Right lobe of liver (tissue), 6 donors: ENCODE measurements around the gene NUP153. TPM values are rescaled to one million over a fixed set of nuclear protein-coding genes. Genes with fewer than 3 reads are reported as not detected.
A peak's percentile ranks its signal among the peaks of the same experiment; 100 is the strongest.

Experiments
- ATAC-seq, 4 donors: fragments of 200-7000 bp; cut with Tn5 transposase; one replicate each; pipeline ENCODE4 v1.9.1; 2020; ENCODE audit warnings: mild to moderate bottlenecking in 4 of 4, moderate library complexity in 4 of 4
- DNase-seq, 3 donors: peaks; one replicate each; pipeline ENCODE4 v3.0.0-alpha.2; 2020
- H3K27ac ChIP-seq, 3 donors: fragments of 200-600 bp; one replicate each; pipeline ENCODE4 v1.8.0; 2022
- H3K27me3 ChIP-seq, 2 donors: fragments of 200-600 bp; one replicate each; pipeline ENCODE4 v1.8.0; 2022
- H3K36me3 ChIP-seq, 4 donors: fragments of 200-600 bp; sonication (generic) in 1 of 4; one replicate each; pipeline versions ENCODE4 v1.5.1 to v1.8.0; 2017 to 2022; ENCODE audit warnings: control low read depth in 1 of 4
- H3K4me1 ChIP-seq, 4 donors: fragments of 200-600 bp; sonication (generic) in 1 of 4; one replicate each; pipeline versions ENCODE4 v1.5.1 to v1.8.0; 2017 to 2022; ENCODE audit warnings: control low read depth in 1 of 4
- H3K4me3 ChIP-seq, 3 donors: fragments of 200-600 bp; one replicate each; pipeline ENCODE4 v1.8.0; 2022
- H3K9me3 ChIP-seq, 4 donors: fragments of 200-600 bp; sonication (generic) in 1 of 4; one replicate each; pipeline versions ENCODE4 v1.5.1 to v1.8.0; 2017 to 2022; ENCODE audit warnings: control low read depth in 1 of 4
- POLR2A ChIP-seq: fragments of 450-650 bp; IDR thresholded peaks from one replicate; pipeline ENCODE4 v1.6.1; 2017; ENCODE audit warnings: antibody characterized with exemption, mild to moderate bottlenecking
- WGBS: methylation state at CpG from one replicate; pipeline ENCODE4 v1.1.6; 2018; ENCODE audit warnings: low coverage, low lambda C conversion rate; ENCODE audit not compliant: insufficient coverage; ENCODE audit errors: missing lambda C conversion rate; 5-methylcytosine and 5-hydroxymethylcytosine counted together
- intact Hi-C, 2 donors: fragments of 100-400 bp; cut with DNase I; formaldehyde crosslinking; loops; one replicate each; pipeline versions ENCODE4 v1.11.2 to v1.14.1; 2022
- total RNA-seq, 6 experiments: library from RNA; depleted of rRNA in 2 of 6; stranded (reverse); fragments of >200 nt in 2 of 6; fragmentation: NEBNext Ultra II Directional in 3 of 6; extraction: Animal tissue kit (Norgen Biotek cat#: 25700) in 3 of 6; gene quantifications; one replicate each; pipeline versions ENCODE4 v1.1.0 to v1.2.4, GENCODE V29; 2016 to 2023
- TF ChIP-seq, protein P1 (sequence below), 4 donors: fragments of 200-600 bp in 3 of 4; fragments of 450-650 bp in 1 of 4; IDR thresholded peaks; one replicate each; pipeline versions ENCODE4 v1.5.1 to v1.8.0; 2016 to 2022; ENCODE audit warnings: antibody characterized with exemption in 4 of 4, mild to moderate bottlenecking in 2 of 4
- donor health status: DM: no; HTN: yes; CAD: no.
- donor health status: DM: no; HTN: no; CAD: no.
- donor health status: DM: no; HTN: no; CAD: no.
- donor health status: DM: no; HTN: yes; CAD: no.
- donor health status: DM: no; HTN: yes; CAD: no.

The NUP153 gene
- total RNA-seq, 6 experiments from 2014 or later, result 14.6 to 20.8 (median 19.0) TPM

GRCh38 chr6:17684134-17684533, 22.6 kb downstream of the NUP153 start:
- H3K4me3 ChIP-seq, result no peak overlapping the region
- TF ChIP-seq, protein P1, sequence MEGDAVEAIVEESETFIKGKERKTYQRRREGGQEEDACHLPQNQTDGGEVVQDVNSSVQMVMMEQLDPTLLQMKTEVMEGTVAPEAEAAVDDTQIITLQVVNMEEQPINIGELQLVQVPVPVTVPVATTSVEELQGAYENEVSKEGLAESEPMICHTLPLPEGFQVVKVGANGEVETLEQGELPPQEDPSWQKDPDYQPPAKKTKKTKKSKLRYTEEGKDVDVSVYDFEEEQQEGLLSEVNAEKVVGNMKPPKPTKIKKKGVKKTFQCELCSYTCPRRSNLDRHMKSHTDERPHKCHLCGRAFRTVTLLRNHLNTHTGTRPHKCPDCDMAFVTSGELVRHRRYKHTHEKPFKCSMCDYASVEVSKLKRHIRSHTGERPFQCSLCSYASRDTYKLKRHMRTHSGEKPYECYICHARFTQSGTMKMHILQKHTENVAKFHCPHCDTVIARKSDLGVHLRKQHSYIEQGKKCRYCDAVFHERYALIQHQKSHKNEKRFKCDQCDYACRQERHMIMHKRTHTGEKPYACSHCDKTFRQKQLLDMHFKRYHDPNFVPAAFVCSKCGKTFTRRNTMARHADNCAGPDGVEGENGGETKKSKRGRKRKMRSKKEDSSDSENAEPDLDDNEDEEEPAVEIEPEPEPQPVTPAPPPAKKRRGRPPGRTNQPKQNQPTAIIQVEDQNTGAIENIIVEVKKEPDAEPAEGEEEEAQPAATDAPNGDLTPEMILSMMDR (IDR thresholded peaks at IDR 0.05), result no peak
- no peak for TF ChIP-seq POLR2A
- H3K36me3 ChIP-seq, result peaks cover 0 to 7% (median 0%) of the 10 kb centered on the region in 4 donors
- intact Hi-C loops, result no loop called here
- ATAC-seq (no peak), DNase-seq (no peak)
- H3K27me3 ChIP-seq, result no peaks in the 10 kb centered on the region
- H3K4me1 ChIP-seq, result peaks cover 0 to 1% (median under 1%) of the 10 kb centered on the region in 4 donors
- no peaks in the 10 kb centered on the region for H3K9me3 ChIP-seq
- WGBS, result 100% methylated on average over 1 of the region's 1 CpG
- H3K27ac ChIP-seq, result no peak overlapping the region

DNA sequence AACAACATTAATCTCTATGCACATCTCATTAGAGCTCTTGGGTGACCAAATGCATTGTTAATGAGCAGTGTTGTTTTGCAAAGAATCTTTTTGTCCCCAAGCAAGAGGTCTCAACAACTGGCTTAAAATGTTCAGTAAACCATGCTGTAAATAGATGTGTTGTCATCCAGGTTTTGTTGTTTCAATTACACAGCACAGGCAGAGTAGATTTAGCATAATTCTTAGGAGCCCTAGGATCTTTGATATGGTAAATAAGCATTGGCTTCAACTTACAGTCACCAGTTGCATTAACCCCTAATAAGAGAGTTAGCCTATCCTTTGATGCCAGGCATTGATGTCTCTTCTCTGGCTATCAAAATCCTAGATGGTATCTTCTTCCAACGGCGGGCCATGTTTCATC, 23.3 kb downstream of the NUP153 start:
- peaks cover 0 to 6% (median 0%) of the 10 kb centered on the region in 4 donors for H3K36me3 ChIP-seq
- no peak for ATAC-seq
- H3K4me1 ChIP-seq, result peaks cover 0 to 8% (median 4%) of the 10 kb centered on the region in 4 donors
- TF ChIP-seq POLR2A, result no peak
- TF ChIP-seq, protein P1 (IDR thresholded peaks at IDR 0.05), result no peak
- H3K9me3 ChIP-seq, result no peaks in the 10 kb centered on the region
- intact Hi-C loops, result no loop called here
- no peaks in the 10 kb centered on the region for H3K27me3 ChIP-seq
- no peak for DNase-seq
- 83% methylated on average over 2 of the region's 2 CpGs for WGBS
- H3K27ac ChIP-seq, result no peak overlapping the region
- H3K4me3 ChIP-seq, result no peak overlapping the region

- H3K4me3 ChIP-seq, result no peak overlapping the region
- peaks cover 0 to 8% (median 0%) of the 10 kb centered on the region in 4 donors for H3K36me3 ChIP-seq
- H3K27me3 ChIP-seq, result no peaks in the 10 kb centered on the region
- H3K4me1 ChIP-seq, result peaks cover 0 to 15% (median 7%) of the 10 kb centered on the region in 4 donors
- no peaks in the 10 kb centered on the region for H3K9me3 ChIP-seq
- WGBS, result 80% methylated on average over 7 of the region's 8 CpGs
- no peak overlapping the region for H3K27ac ChIP-seq
- no peak for DNase-seq
- intact Hi-C loops, result no loop called here
- ATAC-seq, result no peak
- TF ChIP-seq, protein P1 (IDR thresholded peaks at IDR 0.05), result no peak
- no peak for TF ChIP-seq POLR2A
Observed at GRCh38 chr6:17679726-17680125, 27.0 kb downstream of the NUP153 start.

GRCh38 chr6:17677602-17678001, 29.1 kb downstream of the NUP153 start:
- DNase-seq, result no peak
- peak; percentile 42 to 65 (median 57) for ATAC-seq
- 41% methylated on average over 5 of the region's 5 CpGs for WGBS
- TF ChIP-seq POLR2A, result no peak
- TF ChIP-seq, protein P1 (IDR thresholded peaks at IDR 0.05), result no peak
- H3K4me1 ChIP-seq, result peaks cover 0 to 15% (median 7%) of the 10 kb centered on the region in 4 donors
- no peaks in the 10 kb centered on the region for H3K9me3 ChIP-seq
- H3K4me3 ChIP-seq, result no peak overlapping the region
- peaks cover 0 to 13% (median 2%) of the 10 kb centered on the region in 4 donors for H3K36me3 ChIP-seq
- no peaks in the 10 kb centered on the region for H3K27me3 ChIP-seq
- H3K27ac ChIP-seq, result no peak overlapping the region
- intact Hi-C loops, result no loop called here
